ENCODE data around the gene EHD2. TPM values are rescaled to one million over a fixed set of nuclear protein-coding genes. Genes with fewer than 3 reads are reported as not detected.

The EHD2 gene
- total RNA-seq, 1 experiment from 2014 or later = 60.5 TPM

DNA sequence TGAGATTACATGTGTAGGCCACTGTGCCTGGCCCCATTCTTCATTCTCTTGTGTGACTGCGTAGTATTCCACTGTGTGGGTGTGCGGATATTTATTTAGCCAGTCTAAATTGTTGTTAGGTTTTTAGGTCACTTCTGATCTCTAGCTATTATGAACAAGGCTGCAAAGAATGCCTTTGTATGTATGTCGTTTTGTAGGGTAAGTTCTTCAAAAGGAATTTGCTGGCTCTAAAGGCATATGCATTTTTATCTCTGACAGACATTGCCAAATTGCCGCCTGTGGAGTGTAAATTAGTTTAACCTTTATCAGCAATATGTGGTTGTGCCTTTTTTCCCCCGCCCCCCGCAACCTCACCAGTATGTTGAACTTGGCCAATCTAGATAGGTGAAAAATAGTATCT, 30.3 kb upstream of the EHD2 start:
- ChIA-PET POLR2A (no interaction called here), CTCF (no interaction called here), RAD21 (ENCODE audit: low non-redundant PET in 1 of 2, low total read pairs in 2 of 2, uncharacterized antibody in 2 of 2, unreplicated experiment in 2 of 2) (no interaction called here)
- H3K9me3 ChIP-seq (ENCODE audit: control insufficient read depth in 1 of 2, insufficient read depth in 1 of 2, low read depth in 1 of 2, low read length in 2 of 2) = no peaks in the 10 kb centered on the region
- H3K4me1 ChIP-seq (ENCODE audit: control insufficient read depth in 1 of 2, insufficient read depth in 2 of 2, low read length in 2 of 2) = no peaks in the 10 kb centered on the region
- TF ChIP-seq FOSL1 (IDR thresholded peaks at IDR 0.05; ENCODE audit: low read depth) (no peak), ELF1 (IDR thresholded peaks at IDR 0.05; ENCODE audit: borderline replicate concordance, low read depth) (no peak), ZNF274 (IDR thresholded peaks at IDR 0.05; ENCODE audit: low read depth, low read length) (no peak), POLR2A (IDR thresholded peaks at IDR 0.05; ENCODE audit: borderline replicate concordance, extremely low read depth, insufficient read depth, insufficient read length) (no peak), POLR2AphosphoS5 (IDR thresholded peaks at IDR 0.05; ENCODE audit: low read depth, low read length) (no peak), ATF3 (IDR thresholded peaks at IDR 0.05) (no peak), RAD21 (IDR thresholded peaks at IDR 0.05; ENCODE audit: low read depth) (no peak), SIN3A (IDR thresholded peaks at IDR 0.05; ENCODE audit: low read depth) (no peak)
- TF ChIP-seq, protein P1, sequence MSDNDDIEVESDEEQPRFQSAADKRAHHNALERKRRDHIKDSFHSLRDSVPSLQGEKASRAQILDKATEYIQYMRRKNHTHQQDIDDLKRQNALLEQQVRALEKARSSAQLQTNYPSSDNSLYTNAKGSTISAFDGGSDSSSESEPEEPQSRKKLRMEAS (IDR thresholded peaks at IDR 0.05) = no peak
- no peaks in the 10 kb centered on the region for H3K9me2 ChIP-seq (ENCODE audit: insufficient read depth)
- BruUV-seq (replicated peaks) = no TSS peak
- intact Hi-C loops (cut with micrococcal nuclease) = no loop called here
- no peak for DNase-seq (ENCODE audit: low read depth, low spot score)
- H3K9ac ChIP-seq (ENCODE audit: low read length) = no peak overlapping the region
- H3K36me3 ChIP-seq (ENCODE audit: control insufficient read depth in 1 of 2, insufficient read depth in 2 of 2, low read length in 2 of 2) = no peaks in the 10 kb centered on the region; a peak in 1 of 4 replicates
- H3K4me2 ChIP-seq (ENCODE audit: low read length) = no peak overlapping the region
- no peak overlapping the region for H3K4me3 ChIP-seq (replicated peaks in 1 of 2; ENCODE audit: low read depth in 1 of 2, low read length in 2 of 2)
- H2AFZ ChIP-seq (ENCODE audit: low read depth, low read length, poor library complexity, severe bottlenecking) = no peak overlapping the region
- no peaks in the 10 kb centered on the region for H3K79me2 ChIP-seq (ENCODE audit: insufficient read depth, low read length)
- H3K27ac ChIP-seq (ENCODE audit: low read depth, low read length) = no peak overlapping the region
- ATAC-seq = no peak
- H4K20me1 ChIP-seq (ENCODE audit: insufficient read depth) = no peaks in the 10 kb centered on the region
- H3K27me3 ChIP-seq (ENCODE audit: insufficient read depth, low read length) = no peaks in the 10 kb centered on the region

- ChIA-PET CTCF (no interaction called here), POLR2A (interaction anchor here (0.5 kb wide), 1 partner anchor 8 kb away, joined by 3 read pairs; no protein-coding TSS in a partner anchor), RAD21 (ENCODE audit: low non-redundant PET in 1 of 2, low total read pairs in 2 of 2, uncharacterized antibody in 2 of 2, unreplicated experiment in 2 of 2) (no interaction called here)
- no peak overlapping the region for H2AFZ ChIP-seq (ENCODE audit: low read depth, low read length, poor library complexity, severe bottlenecking)
- no peak overlapping the region for H3K4me3 ChIP-seq (replicated peaks in 1 of 2; ENCODE audit: low read depth in 1 of 2, low read length in 2 of 2)
- intact Hi-C loops (cut with micrococcal nuclease) = no loop called here
- no peak overlapping the region for H3K4me2 ChIP-seq (ENCODE audit: low read length)
- DNase-seq (ENCODE audit: low read depth, low spot score) (no peak), ATAC-seq (no peak)
- no peaks in the 10 kb centered on the region for H4K20me1 ChIP-seq (ENCODE audit: insufficient read depth)
- no peaks in the 10 kb centered on the region for H3K4me1 ChIP-seq (ENCODE audit: control insufficient read depth in 1 of 2, insufficient read depth in 2 of 2, low read length in 2 of 2)
- no peaks in the 10 kb centered on the region for H3K27me3 ChIP-seq (ENCODE audit: insufficient read depth, low read length)
- H3K36me3 ChIP-seq (ENCODE audit: control insufficient read depth in 1 of 2, insufficient read depth in 2 of 2, low read length in 2 of 2) = no peaks in the 10 kb centered on the region
- H3K9me2 ChIP-seq (ENCODE audit: insufficient read depth) = no peaks in the 10 kb centered on the region
- H3K79me2 ChIP-seq (ENCODE audit: insufficient read depth, low read length) = no peaks in the 10 kb centered on the region
- no peak overlapping the region for H3K27ac ChIP-seq (ENCODE audit: low read depth, low read length)
- no peak overlapping the region for H3K9ac ChIP-seq (ENCODE audit: low read length)
- H3K9me3 ChIP-seq (ENCODE audit: control insufficient read depth in 1 of 2, insufficient read depth in 1 of 2, low read depth in 1 of 2, low read length in 2 of 2) = no peaks in the 10 kb centered on the region
- BruUV-seq (replicated peaks) = no TSS peak
- no peak for TF ChIP-seq SIN3A (IDR thresholded peaks at IDR 0.05; ENCODE audit: low read depth)
- no peak for TF ChIP-seq EGR1 (IDR thresholded peaks at IDR 0.05; ENCODE audit: low read depth)
- TF ChIP-seq, protein P2, sequence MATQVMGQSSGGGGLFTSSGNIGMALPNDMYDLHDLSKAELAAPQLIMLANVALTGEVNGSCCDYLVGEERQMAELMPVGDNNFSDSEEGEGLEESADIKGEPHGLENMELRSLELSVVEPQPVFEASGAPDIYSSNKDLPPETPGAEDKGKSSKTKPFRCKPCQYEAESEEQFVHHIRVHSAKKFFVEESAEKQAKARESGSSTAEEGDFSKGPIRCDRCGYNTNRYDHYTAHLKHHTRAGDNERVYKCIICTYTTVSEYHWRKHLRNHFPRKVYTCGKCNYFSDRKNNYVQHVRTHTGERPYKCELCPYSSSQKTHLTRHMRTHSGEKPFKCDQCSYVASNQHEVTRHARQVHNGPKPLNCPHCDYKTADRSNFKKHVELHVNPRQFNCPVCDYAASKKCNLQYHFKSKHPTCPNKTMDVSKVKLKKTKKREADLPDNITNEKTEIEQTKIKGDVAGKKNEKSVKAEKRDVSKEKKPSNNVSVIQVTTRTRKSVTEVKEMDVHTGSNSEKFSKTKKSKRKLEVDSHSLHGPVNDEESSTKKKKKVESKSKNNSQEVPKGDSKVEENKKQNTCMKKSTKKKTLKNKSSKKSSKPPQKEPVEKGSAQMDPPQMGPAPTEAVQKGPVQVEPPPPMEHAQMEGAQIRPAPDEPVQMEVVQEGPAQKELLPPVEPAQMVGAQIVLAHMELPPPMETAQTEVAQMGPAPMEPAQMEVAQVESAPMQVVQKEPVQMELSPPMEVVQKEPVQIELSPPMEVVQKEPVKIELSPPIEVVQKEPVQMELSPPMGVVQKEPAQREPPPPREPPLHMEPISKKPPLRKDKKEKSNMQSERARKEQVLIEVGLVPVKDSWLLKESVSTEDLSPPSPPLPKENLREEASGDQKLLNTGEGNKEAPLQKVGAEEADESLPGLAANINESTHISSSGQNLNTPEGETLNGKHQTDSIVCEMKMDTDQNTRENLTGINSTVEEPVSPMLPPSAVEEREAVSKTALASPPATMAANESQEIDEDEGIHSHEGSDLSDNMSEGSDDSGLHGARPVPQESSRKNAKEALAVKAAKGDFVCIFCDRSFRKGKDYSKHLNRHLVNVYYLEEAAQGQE (IDR thresholded peaks at IDR 0.05; ENCODE audit: low read depth) = no peak
- TF ChIP-seq FOSL1 (IDR thresholded peaks at IDR 0.05; ENCODE audit: low read depth) = no peak
- TF ChIP-seq EZH2 (IDR thresholded peaks at IDR 0.05) = no peak
- no peak for TF ChIP-seq ATF3 (IDR thresholded peaks at IDR 0.05)
- TF ChIP-seq, protein P3, sequence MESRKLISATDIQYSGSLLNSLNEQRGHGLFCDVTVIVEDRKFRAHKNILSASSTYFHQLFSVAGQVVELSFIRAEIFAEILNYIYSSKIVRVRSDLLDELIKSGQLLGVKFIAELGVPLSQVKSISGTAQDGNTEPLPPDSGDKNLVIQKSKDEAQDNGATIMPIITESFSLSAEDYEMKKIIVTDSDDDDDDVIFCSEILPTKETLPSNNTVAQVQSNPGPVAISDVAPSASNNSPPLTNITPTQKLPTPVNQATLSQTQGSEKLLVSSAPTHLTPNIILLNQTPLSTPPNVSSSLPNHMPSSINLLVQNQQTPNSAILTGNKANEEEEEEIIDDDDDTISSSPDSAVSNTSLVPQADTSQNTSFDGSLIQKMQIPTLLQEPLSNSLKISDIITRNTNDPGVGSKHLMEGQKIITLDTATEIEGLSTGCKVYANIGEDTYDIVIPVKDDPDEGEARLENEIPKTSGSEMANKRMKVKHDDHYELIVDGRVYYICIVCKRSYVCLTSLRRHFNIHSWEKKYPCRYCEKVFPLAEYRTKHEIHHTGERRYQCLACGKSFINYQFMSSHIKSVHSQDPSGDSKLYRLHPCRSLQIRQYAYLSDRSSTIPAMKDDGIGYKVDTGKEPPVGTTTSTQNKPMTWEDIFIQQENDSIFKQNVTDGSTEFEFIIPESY (IDR thresholded peaks at IDR 0.05; ENCODE audit: extremely low read depth, insufficient replicate concordance, low read length) = no peak
- no peak for TF ChIP-seq SRF (IDR thresholded peaks at IDR 0.05; ENCODE audit: low read depth)
Observed at GRCh38 chr19:47686679-47687450, 26.4 kb upstream of the EHD2 start.

Measured in HCT116 (cell line).